Memory B cell (primary cell): ENCODE data around the gene FAM171A2.
A peak's percentile ranks its signal among the peaks of the same experiment; 100 is the strongest.
"Not testable (repeated sequence)": the region's sequence is repeated elsewhere in the genome, so short reads cannot be mapped to it uniquely, and the experiment has no call there.

Source experiments
- ATAC-seq: fragments of 150-1000 bp; cut with Tn5 transposase; 2 replicates; pipeline ENCODE4 v1.10.0; 2021; ENCODE audit warnings: low read depth, mild to moderate bottlenecking, moderate library complexity
- DNase-seq, 2 donors: peaks; one replicate each; pipeline ENCODE4 v3.0.0; 2022; ENCODE audit warnings: low spot score in 2 of 2
- H3K27ac Mint-ChIP-seq: one replicate; pipeline ENCODE4 v1.8.0; 2022; ENCODE audit warnings: mild to moderate bottlenecking, moderate library complexity, mixed read lengths
- H3K27me3 Mint-ChIP-seq: one replicate; pipeline ENCODE4 v1.8.0; 2022; ENCODE audit warnings: mixed read lengths
- H3K36me3 Mint-ChIP-seq: one replicate; pipeline ENCODE4 v1.8.0; 2022; ENCODE audit warnings: mild to moderate bottlenecking, mixed read lengths
- H3K4me1 Mint-ChIP-seq: one replicate; pipeline ENCODE4 v1.8.0; 2022; ENCODE audit warnings: mixed read lengths
- H3K4me3 Mint-ChIP-seq: one replicate; pipeline ENCODE4 v1.8.0; 2022; ENCODE audit warnings: mild to moderate bottlenecking, moderate library complexity, mixed read lengths
- H3K9me3 Mint-ChIP-seq: one replicate; pipeline ENCODE4 v1.8.0; 2022; ENCODE audit warnings: mixed read lengths

The FAM171A2 gene

DNA sequence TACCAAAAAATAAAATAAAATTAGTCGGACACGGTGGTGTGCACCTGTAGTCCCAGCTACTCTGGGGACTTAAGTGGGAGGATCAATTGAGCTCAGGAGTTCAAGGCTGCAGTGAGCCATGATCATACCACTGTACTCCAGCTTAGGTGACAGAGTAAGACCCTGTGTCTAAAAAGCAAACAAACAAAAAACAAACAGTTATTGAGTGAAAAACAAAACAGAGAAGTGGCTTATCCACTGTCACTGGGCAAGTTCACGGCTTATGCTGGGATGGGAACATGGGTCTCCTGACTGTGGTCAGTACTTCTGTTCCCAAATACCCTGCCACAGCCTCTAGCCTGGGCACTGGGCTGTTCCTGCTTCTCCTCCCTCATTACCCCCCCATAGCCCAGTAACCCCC, 28.1 kb downstream of the FAM171A2 start:
- Mint-ChIP-seq H3K9me3 (no peaks in the 10 kb centered on the region), H3K36me3 (no peaks in the 10 kb centered on the region), H3K27me3 (no peaks in the 10 kb centered on the region), H3K27ac (no peak overlapping the region), H3K4me1 (peaks cover 21% of the 10 kb centered on the region), H3K4me3 (peak overlapping the region; percentile 5)
- no peak for ATAC-seq
- DNase-seq: no peak

DNA sequence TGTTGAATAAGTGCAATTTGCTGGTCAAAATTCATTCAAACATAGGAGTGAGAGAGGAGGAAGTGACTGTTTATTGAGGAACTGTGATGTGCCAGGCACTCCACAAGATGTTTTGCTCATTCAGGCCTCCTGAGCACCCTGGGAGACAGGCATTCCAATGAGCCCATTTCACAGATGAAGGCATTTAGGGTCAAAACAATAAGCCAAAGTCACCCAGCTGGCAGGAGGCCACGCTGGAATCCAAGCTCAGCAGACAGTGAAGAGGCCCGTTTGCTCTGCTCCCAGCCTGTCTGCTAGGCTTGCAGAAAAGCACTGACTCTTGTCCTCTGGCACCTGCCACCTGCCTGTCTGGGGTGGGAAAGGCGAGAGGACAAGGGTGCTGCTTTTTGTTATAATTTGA, 28.9 kb downstream of the FAM171A2 start:
- ATAC-seq: peak; percentile 37
- Mint-ChIP-seq H3K27me3 (no peaks in the 10 kb centered on the region), H3K4me3 (no peak overlapping the region), H3K4me1 (peaks cover 21% of the 10 kb centered on the region), H3K9me3 (no peaks in the 10 kb centered on the region), H3K36me3 (no peaks in the 10 kb centered on the region), H3K27ac (no peak overlapping the region)
- no peak for DNase-seq

DNA sequence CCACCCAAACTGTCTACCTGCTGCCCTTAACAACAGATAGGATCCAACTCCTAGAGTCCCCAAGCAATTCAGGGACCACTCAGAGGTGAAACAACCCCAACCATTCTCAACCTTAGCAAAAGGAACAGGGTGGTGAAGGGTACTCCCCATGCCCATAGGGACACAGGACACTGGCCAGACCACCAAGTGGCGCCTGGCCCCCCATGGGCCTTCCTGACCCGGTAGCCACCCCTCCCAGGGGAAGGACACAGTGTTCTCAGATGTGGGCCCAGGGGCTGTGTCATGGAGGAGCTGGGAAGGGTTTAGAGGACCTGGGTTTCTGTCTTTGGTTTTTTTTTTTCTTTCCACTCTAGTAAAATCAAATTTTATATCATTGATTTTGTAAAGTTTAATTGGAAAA, 29.3 kb downstream of the FAM171A2 start:
- Mint-ChIP-seq H3K4me3 (no peak overlapping the region), H3K27me3 (no peaks in the 10 kb centered on the region), H3K4me1 (peaks cover 21% of the 10 kb centered on the region), H3K9me3 (no peaks in the 10 kb centered on the region), H3K36me3 (no peaks in the 10 kb centered on the region), H3K27ac (no peak overlapping the region)
- no peak for ATAC-seq
- no peak for DNase-seq

DNA sequence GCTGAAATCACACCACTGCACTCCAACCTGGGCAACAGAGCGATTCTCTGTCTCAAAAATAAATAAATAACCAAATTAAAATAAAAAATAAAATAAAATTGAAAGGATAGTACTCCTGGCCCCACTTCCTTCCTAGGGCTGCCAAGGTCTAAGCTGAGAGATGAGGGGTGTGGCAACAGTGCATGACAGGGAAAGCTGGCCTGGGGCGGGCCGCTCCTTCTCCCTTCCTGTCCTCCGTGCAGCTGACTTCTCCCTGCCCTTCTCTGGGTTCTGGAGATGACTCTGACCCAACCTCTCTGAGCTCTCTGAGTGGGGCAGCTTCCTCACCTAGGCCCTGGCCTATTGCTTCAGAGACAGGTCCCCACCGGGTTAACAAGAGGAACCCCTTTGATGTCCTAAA, 30.3 kb downstream of the FAM171A2 start:
- ATAC-seq (no peak), DNase-seq (no peak)
- Mint-ChIP-seq H3K4me3 (no peak overlapping the region), H3K27ac (no peak overlapping the region), H3K27me3 (no peaks in the 10 kb centered on the region), H3K4me1 (peaks cover 18% of the 10 kb centered on the region), H3K9me3 (no peaks in the 10 kb centered on the region), H3K36me3 (no peaks in the 10 kb centered on the region)

DNA sequence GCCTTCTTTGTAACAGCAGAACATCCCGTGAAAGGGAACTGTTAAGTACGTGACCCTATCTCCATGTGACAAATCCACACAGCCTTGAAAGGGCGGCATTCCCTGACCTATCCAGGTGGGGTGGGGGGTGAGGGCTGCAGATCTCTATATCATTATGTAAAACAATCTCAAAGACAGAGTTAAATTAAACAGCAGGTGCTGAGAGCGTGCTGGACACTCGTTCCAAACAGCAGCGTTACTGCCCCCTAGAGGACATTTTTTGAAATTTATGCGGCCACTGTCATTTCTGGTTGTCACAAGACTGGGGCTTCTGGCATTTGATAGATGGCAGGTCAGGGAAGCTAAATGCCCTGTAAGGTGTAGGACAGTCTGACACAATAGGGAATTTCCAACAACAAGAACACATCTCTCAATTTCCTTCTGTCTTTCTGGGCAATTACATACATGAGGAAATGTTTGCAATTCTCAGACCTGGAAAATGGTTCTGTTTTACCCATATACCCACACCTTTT, 32.3 kb downstream of the FAM171A2 start:
- no peak overlapping the region for H3K4me3 Mint-ChIP-seq
- H3K9me3 Mint-ChIP-seq: no peaks in the 10 kb centered on the region
- peaks cover 20% of the 10 kb centered on the region for H3K4me1 Mint-ChIP-seq
- H3K36me3 Mint-ChIP-seq: no peaks in the 10 kb centered on the region
- DNase-seq (peak; percentile 73 to 82), ATAC-seq (peak; percentile 36)
- no peaks in the 10 kb centered on the region for H3K27me3 Mint-ChIP-seq
- no peak overlapping the region for H3K27ac Mint-ChIP-seq

DNA sequence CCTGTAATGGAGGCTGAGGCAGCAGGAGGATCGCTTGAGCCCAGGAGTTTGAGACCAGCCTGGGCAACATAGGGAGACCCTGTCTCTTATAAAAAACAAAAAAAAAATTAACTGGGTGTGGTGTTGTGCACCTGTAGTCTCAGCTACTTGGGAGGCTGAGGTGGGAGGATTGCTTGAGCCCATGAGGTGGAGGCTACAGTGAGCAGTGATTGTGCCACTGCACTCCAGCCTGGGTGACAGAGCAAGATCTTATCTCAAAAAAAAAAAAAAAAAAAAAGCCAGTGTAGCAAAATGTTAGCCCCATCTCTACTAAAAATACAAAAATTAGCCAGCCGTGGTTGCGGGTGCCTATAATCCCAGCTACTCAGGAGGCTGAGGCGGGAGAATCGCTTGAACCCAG, 33.4 kb downstream of the FAM171A2 start:
- ATAC-seq, H3K27me3 Mint-ChIP-seq, H3K4me3 Mint-ChIP-seq, H3K27ac Mint-ChIP-seq, H3K9me3 Mint-ChIP-seq, H3K36me3 Mint-ChIP-seq, DNase-seq: not testable (repeated sequence)
- peaks cover 21% of the 10 kb centered on the region for H3K4me1 Mint-ChIP-seq

DNA sequence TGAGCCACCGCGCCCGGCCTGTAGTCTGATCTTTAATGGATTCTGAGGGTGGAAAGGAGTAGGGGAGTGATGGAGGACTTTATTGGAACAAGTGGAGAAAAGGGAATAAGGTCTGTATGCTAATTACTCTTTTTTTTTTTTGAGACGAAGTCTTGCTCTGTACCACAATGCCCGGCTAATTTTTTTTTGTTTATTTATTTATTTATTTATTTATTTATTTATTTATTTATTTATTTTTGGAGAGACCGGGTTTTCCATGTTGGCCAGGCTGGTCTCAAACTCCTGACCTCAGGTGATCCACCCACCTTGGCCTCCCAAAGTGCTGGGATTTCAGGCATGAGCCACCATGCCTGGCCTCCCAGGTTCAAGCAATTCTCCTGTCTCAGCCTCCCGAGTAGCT, 34.1 kb downstream of the FAM171A2 start:
- ATAC-seq, H3K36me3 Mint-ChIP-seq, H3K9me3 Mint-ChIP-seq, H3K27me3 Mint-ChIP-seq, DNase-seq, H3K4me3 Mint-ChIP-seq, H3K27ac Mint-ChIP-seq: not testable (repeated sequence)
- peaks cover 19% of the 10 kb centered on the region for H3K4me1 Mint-ChIP-seq

DNA sequence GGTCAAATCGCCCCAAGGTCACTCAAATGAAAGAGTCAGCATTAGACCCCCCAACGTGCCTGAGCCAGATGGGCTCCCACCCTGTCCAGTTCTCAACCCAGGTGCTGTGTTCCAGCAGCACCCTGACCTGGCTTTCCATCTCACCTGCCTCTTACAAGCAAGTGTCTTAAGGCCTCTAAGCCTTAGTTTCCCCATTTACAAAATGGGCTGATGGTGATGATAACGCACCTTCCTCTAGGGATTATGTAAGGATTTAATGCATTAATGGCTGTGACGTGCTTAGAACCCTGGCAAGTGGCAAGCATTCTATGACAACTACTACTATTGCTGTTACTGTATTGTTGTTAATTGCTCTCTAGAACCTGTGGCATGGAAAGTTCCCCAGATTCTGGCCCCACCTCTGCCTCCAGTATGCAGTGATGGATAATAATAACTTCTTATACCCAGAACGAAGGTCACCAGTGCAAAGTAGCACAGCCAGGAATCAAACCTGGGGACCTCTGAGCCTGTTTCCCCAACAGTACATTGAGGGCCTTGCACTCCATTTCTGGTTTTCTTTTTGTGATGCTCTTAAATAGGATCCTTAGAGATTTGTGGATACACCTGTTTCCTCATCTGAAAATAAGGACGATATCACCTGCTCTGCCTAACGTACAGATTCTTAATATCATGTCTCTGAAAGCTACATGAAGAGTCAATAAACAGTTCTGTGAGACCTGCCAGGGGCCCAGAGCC, 35.8 kb downstream of the FAM171A2 start:
- H3K4me3 Mint-ChIP-seq: peak overlapping the region; percentile 14
- no peak for DNase-seq
- ATAC-seq: no peak
- H3K9me3 Mint-ChIP-seq: no peaks in the 10 kb centered on the region
- H3K27ac Mint-ChIP-seq: no peak overlapping the region
- no peaks in the 10 kb centered on the region for H3K36me3 Mint-ChIP-seq
- H3K4me1 Mint-ChIP-seq: peaks cover 21% of the 10 kb centered on the region
- no peaks in the 10 kb centered on the region for H3K27me3 Mint-ChIP-seq

DNA sequence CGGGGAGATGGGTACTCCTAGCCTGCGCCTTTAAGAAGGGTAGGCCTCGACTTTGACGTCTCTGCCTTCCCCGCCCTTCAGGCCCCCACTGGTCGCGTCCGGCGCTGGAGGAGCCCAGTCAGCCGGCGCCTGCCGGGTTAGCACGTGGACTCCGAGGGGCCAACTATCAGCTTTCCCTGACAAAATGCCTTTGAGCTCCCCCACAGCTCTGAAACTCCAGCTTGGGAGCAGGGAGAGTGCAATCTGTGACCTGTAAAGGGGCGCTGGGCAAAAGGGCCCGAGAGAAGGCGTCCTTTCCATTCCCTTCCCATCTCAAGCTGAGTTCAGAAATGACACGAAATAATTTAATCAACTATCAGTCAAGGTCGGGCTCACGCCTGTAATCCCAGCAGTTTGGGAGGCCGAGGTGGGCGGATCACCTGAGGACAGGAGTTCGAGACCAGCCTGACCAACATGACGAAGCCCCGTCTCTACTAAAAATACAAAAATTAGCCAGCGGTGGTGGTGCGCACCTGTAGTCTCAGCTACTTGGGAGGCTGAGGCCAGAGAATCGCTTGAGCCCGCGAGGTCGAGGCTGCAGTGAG, 36.7 kb downstream of the FAM171A2 start:
- Mint-ChIP-seq H3K9me3 (no peaks in the 10 kb centered on the region), H3K4me3 (peak overlapping the region; percentile 73), H3K36me3 (peaks cover 2% of the 10 kb centered on the region), H3K27me3 (no peaks in the 10 kb centered on the region), H3K27ac (peak overlapping the region; percentile 99), H3K4me1 (peaks cover 23% of the 10 kb centered on the region)
- DNase-seq (peak; percentile 81 to 90), ATAC-seq (peak; percentile 68)

DNA sequence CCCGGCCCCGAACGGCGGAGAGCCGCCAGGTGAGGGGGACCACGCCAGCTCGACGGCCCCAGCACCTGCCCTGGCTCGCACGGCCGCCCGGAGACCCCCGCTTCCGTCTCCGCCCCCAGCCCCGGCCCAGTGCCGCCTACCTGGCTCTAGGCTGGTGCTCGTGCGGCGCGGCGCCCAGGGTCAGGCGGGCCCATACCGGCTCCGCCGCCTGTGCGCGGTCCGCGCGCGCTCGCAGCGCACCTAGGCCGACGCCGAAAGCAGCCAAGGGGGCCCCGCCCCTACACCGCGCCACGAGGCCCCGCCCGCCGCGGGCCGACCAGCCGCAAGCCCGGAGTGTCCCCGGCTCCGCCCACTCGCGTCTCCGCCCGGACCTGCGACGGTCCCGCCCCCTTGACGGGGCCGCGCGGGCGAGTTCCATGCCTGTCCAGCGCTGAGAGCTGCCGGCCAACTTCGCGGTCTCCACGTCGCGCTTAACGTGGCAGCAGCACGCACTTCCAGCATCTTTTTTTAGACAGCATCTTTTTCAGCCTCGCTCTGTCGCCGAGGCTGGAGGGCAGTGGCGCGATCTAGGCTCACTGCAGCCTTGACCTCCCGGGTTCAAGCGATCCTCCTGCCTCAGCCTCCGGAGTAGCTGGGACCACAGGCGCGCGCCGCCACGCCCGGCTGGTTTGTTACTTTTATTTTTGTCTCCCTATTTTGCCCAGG, 38.9 kb downstream of the FAM171A2 start, which contains the start of gene SLC25A39:
TSS of gene SLC25A39 (minus strand) at position 253 of the 705 bp plus-strand sequence. CDS start 1,261 bp downstream, outside the sequence.
- DNase-seq (peak; percentile 96 to 98), ATAC-seq (peak; percentile 63)
- H3K27me3 Mint-ChIP-seq: no peaks in the 10 kb centered on the region
- H3K9me3 Mint-ChIP-seq: no peaks in the 10 kb centered on the region
- H3K27ac Mint-ChIP-seq: peak within 1 kb of the TSS; percentile 99
- H3K4me3 Mint-ChIP-seq: peak within 1 kb of the TSS; percentile 96
- H3K36me3 Mint-ChIP-seq: peaks cover 8% of the 10 kb centered on the region
- H3K4me1 Mint-ChIP-seq: peaks cover 16% of the 10 kb centered on the region

DNA sequence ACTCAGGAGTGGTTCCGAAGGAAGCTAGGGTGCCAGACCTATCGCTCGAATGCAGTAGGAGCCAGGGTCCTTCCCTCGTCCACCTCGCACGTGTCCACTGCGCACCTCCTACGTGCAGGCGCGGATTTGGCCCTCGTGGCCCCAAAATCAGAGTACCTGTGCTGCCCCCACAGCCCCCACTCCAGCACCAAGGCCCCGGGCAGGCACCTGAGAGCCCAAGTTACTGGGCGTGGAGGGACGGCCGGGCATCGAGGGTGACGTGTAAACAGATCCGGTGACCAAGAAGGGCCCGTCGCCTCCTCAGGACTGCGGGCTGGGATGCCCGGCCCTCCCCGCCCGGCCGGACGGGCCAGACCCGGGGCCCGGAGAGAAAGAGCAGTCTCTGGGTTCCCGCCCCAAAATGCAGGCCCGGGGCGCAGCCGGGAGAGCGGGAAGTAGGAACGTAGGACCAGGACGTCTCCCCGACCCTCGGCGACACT, 39.5 kb downstream of the FAM171A2 start:
- ATAC-seq (no peak), DNase-seq (no peak)
- peaks cover 16% of the 10 kb centered on the region for H3K4me1 Mint-ChIP-seq
- H3K27ac Mint-ChIP-seq: peak overlapping the region; percentile 41
- no peaks in the 10 kb centered on the region for H3K27me3 Mint-ChIP-seq
- no peaks in the 10 kb centered on the region for H3K9me3 Mint-ChIP-seq
- H3K36me3 Mint-ChIP-seq: peaks cover 13% of the 10 kb centered on the region
- peak overlapping the region; percentile 96 for H3K4me3 Mint-ChIP-seq

DNA sequence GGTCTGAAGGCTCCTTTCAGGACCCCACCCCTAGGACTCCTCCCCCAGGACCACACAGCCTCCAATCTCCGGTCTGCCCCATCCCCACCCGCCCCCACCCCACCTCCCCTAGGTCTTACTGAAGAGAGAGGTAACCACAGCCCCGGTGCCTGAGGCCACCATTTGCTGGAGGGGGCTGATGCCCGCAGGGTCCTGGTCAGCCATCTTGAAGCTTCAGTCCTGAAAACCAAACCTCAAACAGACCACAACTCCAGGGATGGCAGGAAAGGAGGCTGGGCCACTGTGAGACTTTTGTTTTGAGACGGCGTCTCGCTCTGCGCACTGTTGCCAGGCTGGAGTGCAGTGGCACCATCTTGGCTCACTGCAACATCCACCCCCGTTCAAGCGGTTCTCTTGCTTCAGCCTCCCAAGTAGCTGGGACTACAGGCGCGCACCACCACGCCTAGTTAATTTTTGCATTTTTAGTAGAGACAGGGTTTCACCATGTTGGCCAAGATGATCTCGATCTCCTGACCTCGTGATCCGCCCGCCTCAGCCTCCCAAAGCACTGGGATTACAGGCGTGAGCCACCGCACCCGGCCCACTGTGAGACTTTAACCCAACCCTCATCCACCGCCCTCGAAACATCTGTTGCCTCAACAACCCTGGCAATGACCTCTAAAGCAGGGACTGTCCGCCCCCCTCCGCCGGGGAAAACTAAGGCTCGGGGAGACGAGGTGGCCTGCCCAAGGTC, 40.1 kb downstream of the FAM171A2 start:
- no peak for ATAC-seq
- peak overlapping the region; percentile 41 for H3K27ac Mint-ChIP-seq
- H3K4me1 Mint-ChIP-seq: peaks cover 16% of the 10 kb centered on the region
- peaks cover under 1% of the 10 kb centered on the region for H3K27me3 Mint-ChIP-seq
- H3K4me3 Mint-ChIP-seq: peak overlapping the region; percentile 96
- no peaks in the 10 kb centered on the region for H3K9me3 Mint-ChIP-seq
- peaks cover 13% of the 10 kb centered on the region for H3K36me3 Mint-ChIP-seq
- no peak for DNase-seq

DNA sequence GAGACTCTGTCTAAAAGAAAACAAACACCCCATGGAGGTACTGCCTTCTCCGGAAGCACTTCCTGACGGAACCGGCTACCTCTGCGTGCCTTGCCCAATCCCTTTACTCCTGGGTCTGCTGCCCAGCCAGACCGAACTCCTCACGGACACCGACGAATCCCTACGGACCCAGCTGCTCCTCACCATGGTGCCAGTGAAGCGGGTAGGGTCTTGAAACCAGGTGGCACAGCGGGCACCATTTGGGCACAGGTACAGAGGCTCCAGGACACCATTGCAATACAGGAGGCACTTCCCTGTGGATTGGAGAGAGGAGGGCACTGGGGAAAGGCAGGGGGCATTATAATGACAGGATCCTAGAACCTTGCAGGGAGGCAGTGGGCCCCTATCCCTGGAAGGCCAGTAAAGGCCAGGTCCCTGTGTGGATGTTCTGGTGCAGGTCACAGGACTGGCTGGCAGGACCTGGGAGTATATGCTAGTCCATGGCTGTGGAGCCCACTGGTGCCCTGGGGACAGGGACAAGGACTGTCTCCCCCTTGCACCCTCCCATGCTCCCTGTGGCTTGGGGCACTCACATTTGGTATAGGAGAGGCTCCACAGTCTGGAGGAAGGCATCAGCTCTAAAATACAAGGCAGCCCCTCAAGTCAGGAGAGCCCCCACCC, 41.3 kb downstream of the FAM171A2 start:
- H3K27ac Mint-ChIP-seq: no peak overlapping the region
- no peak for DNase-seq
- peaks cover 15% of the 10 kb centered on the region for H3K36me3 Mint-ChIP-seq
- peaks cover 6% of the 10 kb centered on the region for H3K27me3 Mint-ChIP-seq
- H3K4me1 Mint-ChIP-seq: peaks cover 16% of the 10 kb centered on the region
- peaks cover 3% of the 10 kb centered on the region for H3K9me3 Mint-ChIP-seq
- H3K4me3 Mint-ChIP-seq: peak overlapping the region; percentile 29
- ATAC-seq: no peak
